ENCODE data around the gene VSTM2B.

VSTM2B gene

GRCh38 chr19:29535214-29535831 lies 9.5 kb downstream of the VSTM2B start:
- H3K36me3 ChIP-seq (ENCODE audit: insufficient read depth, low read length) = no peaks in the 10 kb centered on the region
- no peak overlapping the region for H3K4me2 ChIP-seq (ENCODE audit: low read length)
- no peaks in the 10 kb centered on the region for H3K79me2 ChIP-seq (ENCODE audit: insufficient read depth, low read length)
- no peak overlapping the region for H3K9ac ChIP-seq (ENCODE audit: low read length)
- no peaks in the 10 kb centered on the region for H3K27me3 ChIP-seq (ENCODE audit: insufficient read depth, low read length)
- no peak overlapping the region for H3K27ac ChIP-seq (ENCODE audit: low read depth, low read length, poor library complexity, severe bottlenecking)
- no peak for TF ChIP-seq CTCF (IDR thresholded peaks at IDR 0.05; ENCODE audit: low read length)
- TF ChIP-seq EZH2 (IDR thresholded peaks at IDR 0.05; ENCODE audit: borderline replicate concordance, low read length) = no peak
- H3K9me2 ChIP-seq (ENCODE audit: low read depth, low read length) = no peaks in the 10 kb centered on the region
- no peaks in the 10 kb centered on the region for H3K9me3 ChIP-seq (ENCODE audit: low read length)
- no peak overlapping the region for H3K4me3 ChIP-seq (ENCODE audit: low read depth, low read length, poor library complexity, severe bottlenecking)
- no peaks in the 10 kb centered on the region for H3F3A ChIP-seq (ENCODE audit: insufficient read depth, low read length)
- no peak overlapping the region for H2AFZ ChIP-seq (ENCODE audit: low read length)
- H3K4me1 ChIP-seq (ENCODE audit: insufficient read depth, low read length, severe bottlenecking) = no peaks in the 10 kb centered on the region
- H4K20me1 ChIP-seq (ENCODE audit: insufficient read depth, low read length) = no peaks in the 10 kb centered on the region

DNA sequence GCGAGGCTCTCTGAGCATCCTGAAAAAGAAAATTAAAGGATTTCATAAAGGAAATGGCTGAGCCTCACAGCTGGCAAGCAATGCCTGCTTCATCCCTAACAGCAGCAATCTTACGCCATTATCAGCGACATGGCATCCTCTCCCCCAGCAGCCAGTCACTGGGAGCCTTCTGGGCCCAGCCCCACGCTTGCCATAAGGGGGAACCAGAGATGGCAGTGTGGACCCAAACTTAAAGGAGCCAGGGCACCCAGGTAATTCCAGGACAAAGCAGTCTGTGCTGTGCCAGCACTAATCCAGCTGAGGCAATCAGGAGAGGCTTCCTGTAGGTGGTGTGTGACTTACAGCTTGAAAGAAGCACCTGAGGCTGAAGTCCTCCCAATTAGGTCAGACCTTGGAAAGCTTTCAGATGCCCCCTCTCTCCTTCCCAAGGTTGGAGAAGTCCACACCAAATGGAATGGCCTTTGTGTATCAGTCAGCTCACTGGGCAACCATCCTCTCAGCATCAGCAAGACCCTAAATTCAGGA lies 10.3 kb downstream of the VSTM2B start:
- Histone ChIP-seq H3K4me1 (ENCODE audit: insufficient read depth, low read length, severe bottlenecking) (no peaks in the 10 kb centered on the region), H3K27me3 (ENCODE audit: insufficient read depth, low read length) (no peaks in the 10 kb centered on the region), H3K4me2 (ENCODE audit: low read length) (no peak overlapping the region), H3F3A (ENCODE audit: insufficient read depth, low read length) (no peaks in the 10 kb centered on the region), H3K36me3 (ENCODE audit: insufficient read depth, low read length) (no peaks in the 10 kb centered on the region), H2AFZ (ENCODE audit: low read length) (no peak overlapping the region), H3K9me2 (ENCODE audit: low read depth, low read length) (no peaks in the 10 kb centered on the region), H3K79me2 (ENCODE audit: insufficient read depth, low read length) (no peaks in the 10 kb centered on the region), H4K20me1 (ENCODE audit: insufficient read depth, low read length) (no peaks in the 10 kb centered on the region), H3K4me3 (ENCODE audit: low read depth, low read length, poor library complexity, severe bottlenecking) (no peak overlapping the region), H3K9ac (ENCODE audit: low read length) (no peak overlapping the region), H3K27ac (ENCODE audit: low read depth, low read length, poor library complexity, severe bottlenecking) (no peak overlapping the region), H3K9me3 (ENCODE audit: low read length) (no peaks in the 10 kb centered on the region)
- TF ChIP-seq CTCF (IDR thresholded peaks at IDR 0.05; ENCODE audit: low read length) (no peak), EZH2 (IDR thresholded peaks at IDR 0.05; ENCODE audit: borderline replicate concordance, low read length) (no peak)

GRCh38 chr19:29537181-29537580 lies 11.4 kb downstream of the VSTM2B start:
- Histone ChIP-seq H3K4me2 (ENCODE audit: low read length) (no peak overlapping the region), H2AFZ (ENCODE audit: low read length) (no peak overlapping the region), H4K20me1 (ENCODE audit: insufficient read depth, low read length) (no peaks in the 10 kb centered on the region), H3K27ac (ENCODE audit: low read depth, low read length, poor library complexity, severe bottlenecking) (no peak overlapping the region), H3K79me2 (ENCODE audit: insufficient read depth, low read length) (no peaks in the 10 kb centered on the region), H3K9me2 (ENCODE audit: low read depth, low read length) (no peaks in the 10 kb centered on the region), H3F3A (ENCODE audit: insufficient read depth, low read length) (no peaks in the 10 kb centered on the region), H3K4me3 (ENCODE audit: low read depth, low read length, poor library complexity, severe bottlenecking) (no peak overlapping the region), H3K4me1 (ENCODE audit: insufficient read depth, low read length, severe bottlenecking) (no peaks in the 10 kb centered on the region), H3K9ac (ENCODE audit: low read length) (no peak overlapping the region), H3K9me3 (ENCODE audit: low read length) (no peaks in the 10 kb centered on the region), H3K27me3 (ENCODE audit: insufficient read depth, low read length) (no peaks in the 10 kb centered on the region), H3K36me3 (ENCODE audit: insufficient read depth, low read length) (no peaks in the 10 kb centered on the region)
- no peak for TF ChIP-seq EZH2 (IDR thresholded peaks at IDR 0.05; ENCODE audit: borderline replicate concordance, low read length)
- TF ChIP-seq CTCF (IDR thresholded peaks at IDR 0.05; ENCODE audit: low read length) = no peak

Measured in OCI-LY1 (cell line).